Common myeloid progenitor, CD34-positive (primary cell): ENCODE results near the gene PLCH1.

Experiments
- CTCF ChIA-PET: fragments of 350-600 bp; sonication (Branson Sonifier 250); formaldehyde crosslinking; loops from one replicate; lab custom pipeline; 2021; ENCODE audit warnings: antibody characterized with exemption; lab: Charles Lee
- POLR2A ChIA-PET: fragments of 350-600 bp; sonication (Branson Sonifier 250); formaldehyde crosslinking; loops from one replicate; lab custom pipeline; 2021; ENCODE audit warnings: antibody characterized with exemption; lab: Charles Lee
- DNase-seq, 3 donors: peaks; one replicate each; pipeline versions ENCODE4 v3.0.0 to v3.0.0-alpha.2; 2013
- H3K27ac ChIP-seq, 2 experiments: 1 replicate in 1 of 2; 2 replicates in 1 of 2; pipeline ENCODE4 v1.7.0; 2013; ENCODE audit warnings: inconsistent platforms in 2 of 2, low read length in 2 of 2, mild to moderate bottlenecking in 2 of 2, low read depth in 1 of 2, moderate library complexity in 1 of 2; ENCODE audit not compliant: severe bottlenecking in 2 of 2, insufficient read depth in 1 of 2, poor library complexity in 1 of 2
- H3K27me3 ChIP-seq, 5 experiments: replicated peaks in 2 of 5; 1 replicate in 3 of 5; 2 replicates in 2 of 5; pipeline versions ENCODE4 v1.6.1 to v1.7.0; 2013; ENCODE audit warnings: low read length in 4 of 5, mild to moderate bottlenecking in 2 of 5, moderate library complexity in 2 of 5, inconsistent platforms in 1 of 5; ENCODE audit not compliant: insufficient read depth in 5 of 5, control insufficient read depth in 4 of 5
- H3K36me3 ChIP-seq, 4 experiments: 1 replicate in 2 of 4; 2 replicates in 2 of 4; pipeline versions ENCODE4 v1.6.1 to v1.7.0; 2013; ENCODE audit warnings: low read length in 3 of 4, control low read depth in 1 of 4, mild to moderate bottlenecking in 1 of 4; ENCODE audit not compliant: control insufficient read depth in 4 of 4, insufficient read depth in 4 of 4
- H3K4me1 ChIP-seq, 4 experiments: 1 replicate in 3 of 4; 2 replicates in 1 of 4; pipeline versions ENCODE4 v1.6.1 to v1.7.1; 2013; ENCODE audit warnings: low read length in 3 of 4, mild to moderate bottlenecking in 3 of 4, control low read depth in 1 of 4, inconsistent platforms in 1 of 4, moderate library complexity in 1 of 4; ENCODE audit not compliant: control insufficient read depth in 4 of 4, insufficient read depth in 4 of 4; ENCODE audit errors: control extremely low read depth in 1 of 4
- H3K4me3 ChIP-seq, 7 experiments: 1 replicate in 4 of 7; 2 replicates in 3 of 7; pipeline versions ENCODE4 v1.5.1 to v1.7.0; 2013; ENCODE audit warnings: mild to moderate bottlenecking in 7 of 7, low read length in 6 of 7, moderate library complexity in 6 of 7, inconsistent platforms in 2 of 7, low read depth in 2 of 7, control low read depth in 1 of 7; ENCODE audit not compliant: insufficient read depth in 4 of 7, control insufficient read depth in 1 of 7; ENCODE audit errors: extremely low read depth in 1 of 7
- H3K9me3 ChIP-seq, 5 experiments: 1 replicate in 4 of 5; 2 replicates in 1 of 5; pipeline versions ENCODE4 v1.6.1 to v1.7.1; 2013; ENCODE audit warnings: low read length in 4 of 5, mild to moderate bottlenecking in 2 of 5, inconsistent platforms in 1 of 5, low read depth in 1 of 5, moderate library complexity in 1 of 5; ENCODE audit not compliant: control insufficient read depth in 4 of 5, insufficient read depth in 2 of 5; ENCODE audit errors: control extremely low read depth in 1 of 5
- WGBS: methylation state at CpG from one replicate; pipeline ENCODE4 v1.1.5; 2013; ENCODE audit not compliant: insufficient coverage; 5-methylcytosine and 5-hydroxymethylcytosine counted together

Gene PLCH1

GRCh38 chr3:155356594-155357370 is 388.1 kb downstream of the PLCH1 start:
- no peaks in the 10 kb centered on the region for H3K27me3 ChIP-seq
- ChIA-PET POLR2A (no interaction called here), CTCF (interaction anchor here (0.8 to 3.4 kb wide), 9 partner anchors 9 to 351 kb away, joined by 3 to 27 read pairs (median 3); no protein-coding TSS in a partner anchor)
- no peak overlapping the region for H3K27ac ChIP-seq
- no peaks in the 10 kb centered on the region for H3K36me3 ChIP-seq
- H3K4me1 ChIP-seq = peaks cover 0 to 5% (median 1%) of the 10 kb centered on the region in 4 experiments
- no peak overlapping the region for H3K4me3 ChIP-seq
- WGBS = 83% methylated on average over 5 of the region's 7 CpGs
- peaks cover 0 to 2% (median 0%) of the 10 kb centered on the region in 5 experiments for H3K9me3 ChIP-seq
- DNase-seq = peak; percentile 36 to 42 (median 38)

DNA sequence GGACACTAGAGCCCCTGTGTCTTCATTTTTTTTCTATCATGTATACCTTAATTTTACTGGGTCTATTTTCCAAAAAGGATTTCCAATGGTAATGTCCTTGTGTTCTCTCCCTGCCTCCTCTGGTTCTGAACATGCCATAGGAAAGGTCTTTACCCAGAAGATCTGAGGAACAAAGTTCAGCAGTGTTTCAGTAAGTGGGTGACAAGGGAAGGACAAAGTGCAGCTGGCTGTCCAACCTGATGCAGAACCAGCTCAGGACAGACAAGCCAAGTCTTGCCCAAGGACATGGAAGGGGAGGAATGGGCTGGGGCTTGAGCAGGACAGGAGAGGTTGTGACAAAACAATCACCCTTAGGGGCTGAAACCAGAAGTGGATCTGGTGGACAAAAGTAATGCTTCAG is 390.2 kb downstream of the PLCH1 start:
- H3K27ac ChIP-seq = no peak overlapping the region
- no peaks in the 10 kb centered on the region for H3K9me3 ChIP-seq
- CTCF ChIA-PET = interaction anchor here (1.6 to 8.0 kb wide), 3 partner anchors 28 to 350 kb away, joined by 6 to 109 read pairs (median 11); no protein-coding TSS in a partner anchor
- POLR2A ChIA-PET = no interaction called here
- H3K27me3 ChIP-seq = no peaks in the 10 kb centered on the region
- no peak for DNase-seq
- H3K36me3 ChIP-seq = no peaks in the 10 kb centered on the region
- H3K4me1 ChIP-seq = peaks cover 0 to 5% (median 1%) of the 10 kb centered on the region in 4 experiments
- no peak overlapping the region for H3K4me3 ChIP-seq

DNA sequence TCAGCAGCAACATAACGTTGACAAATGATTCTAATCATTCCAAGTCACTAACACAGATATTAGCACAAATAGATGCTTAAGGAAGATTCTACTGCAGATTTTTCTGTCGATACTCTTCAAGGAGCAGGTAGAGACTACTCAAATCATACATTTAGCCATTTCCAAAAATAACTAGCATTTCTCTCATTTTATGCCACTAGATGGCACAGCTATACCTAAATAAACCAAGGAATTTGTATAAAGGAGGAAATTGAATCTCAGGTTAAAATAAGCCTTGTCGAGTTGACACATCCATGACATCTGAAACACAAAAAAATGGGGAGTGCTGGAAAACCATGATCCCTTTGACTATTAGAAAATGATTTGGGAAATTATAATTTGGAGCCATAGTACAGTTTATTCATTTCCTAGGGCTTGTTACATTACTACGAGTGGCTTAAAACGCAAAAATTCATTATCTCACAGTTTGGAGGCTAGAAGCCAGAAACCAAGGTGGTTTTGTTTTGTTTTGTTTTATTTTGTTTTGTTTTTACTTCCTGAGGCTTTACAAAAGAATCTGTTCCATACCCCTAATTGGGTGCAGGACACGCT is 391.9 kb downstream of the PLCH1 start:
- peaks cover 0 to 5% (median 1%) of the 10 kb centered on the region in 4 experiments for H3K4me1 ChIP-seq
- H3K27me3 ChIP-seq = no peaks in the 10 kb centered on the region
- H3K4me3 ChIP-seq = no peak overlapping the region
- H3K9me3 ChIP-seq = no peaks in the 10 kb centered on the region
- peak; percentile 59 to 74 (median 65) for DNase-seq
- WGBS = 60% methylated on average over 2 of the region's 6 CpGs
- ChIA-PET CTCF (interaction anchor here (0.6 to 8.0 kb wide), 10 partner anchors 9 to 453 kb away, joined by 3 to 109 read pairs (median 4); partner anchors contain the start of gene C3orf33), POLR2A (no interaction called here)
- H3K27ac ChIP-seq = no peak overlapping the region
- no peaks in the 10 kb centered on the region for H3K36me3 ChIP-seq

DNA sequence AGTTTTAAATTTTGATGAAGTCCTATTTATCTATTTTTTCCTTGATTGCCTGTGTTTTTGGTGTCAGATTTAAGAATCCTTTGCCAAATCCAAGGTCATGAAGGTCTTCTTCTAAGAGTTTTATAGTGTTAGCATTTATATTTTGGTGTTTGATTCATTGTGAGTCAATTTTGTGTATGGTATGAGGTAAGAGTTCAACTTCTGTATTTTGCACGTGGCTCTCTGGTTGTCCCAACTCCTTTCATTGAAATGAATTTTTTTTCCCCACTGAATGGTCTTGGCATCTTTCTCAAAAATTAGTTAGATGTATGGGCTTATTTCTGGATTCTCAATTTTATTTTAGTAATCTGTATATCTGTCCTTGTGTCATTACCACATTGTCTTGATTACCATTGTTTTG is 394.3 kb downstream of the PLCH1 start:
- Histone ChIP-seq H3K27me3 (no peaks in the 10 kb centered on the region), H3K4me1 (peaks cover 0 to 5% (median 1%) of the 10 kb centered on the region in 4 experiments), H3K27ac (no peak overlapping the region), H3K36me3 (no peaks in the 10 kb centered on the region), H3K4me3 (no peak overlapping the region), H3K9me3 (no peaks in the 10 kb centered on the region)
- WGBS = 80% methylated on average over 1 of the region's 1 CpG
- ChIA-PET CTCF (interaction anchor here (8.0 kb wide), 1 partner anchor 354 kb away, joined by 109 read pairs; no protein-coding TSS in a partner anchor), POLR2A (no interaction called here)
- DNase-seq = no peak

DNA sequence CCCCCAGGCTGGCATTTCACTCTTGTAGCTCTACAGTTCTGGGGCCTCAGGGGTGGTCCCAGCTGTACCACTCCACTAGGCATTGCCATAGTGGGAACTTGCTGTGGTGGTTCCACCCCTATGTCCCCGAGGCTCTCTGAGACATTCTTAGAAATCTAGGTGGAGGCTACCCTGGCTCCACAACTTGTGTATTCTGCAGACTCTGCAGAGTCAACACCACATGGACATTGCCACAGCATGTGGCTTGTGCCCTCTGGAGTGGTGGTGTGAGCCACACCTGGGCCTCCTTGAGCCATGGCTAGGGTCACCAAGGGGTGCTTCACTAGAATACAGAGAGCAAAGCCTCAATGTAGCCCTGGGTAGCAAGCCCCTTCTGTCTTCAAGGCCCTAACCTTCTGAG is 397.0 kb downstream of the PLCH1 start:
- ChIA-PET POLR2A (no interaction called here), CTCF (interaction anchor here (8.0 kb wide), 1 partner anchor 357 kb away, joined by 109 read pairs; no protein-coding TSS in a partner anchor)
- no peaks in the 10 kb centered on the region for H3K36me3 ChIP-seq
- WGBS = no CpG with 5 or more reads among the region's 1 CpG
- H3K27ac ChIP-seq = no peak overlapping the region
- no peaks in the 10 kb centered on the region for H3K9me3 ChIP-seq
- peaks cover 0 to 4% (median 1%) of the 10 kb centered on the region in 4 experiments for H3K4me1 ChIP-seq
- no peaks in the 10 kb centered on the region for H3K27me3 ChIP-seq
- DNase-seq = no peak
- H3K4me3 ChIP-seq = no peak overlapping the region

DNA sequence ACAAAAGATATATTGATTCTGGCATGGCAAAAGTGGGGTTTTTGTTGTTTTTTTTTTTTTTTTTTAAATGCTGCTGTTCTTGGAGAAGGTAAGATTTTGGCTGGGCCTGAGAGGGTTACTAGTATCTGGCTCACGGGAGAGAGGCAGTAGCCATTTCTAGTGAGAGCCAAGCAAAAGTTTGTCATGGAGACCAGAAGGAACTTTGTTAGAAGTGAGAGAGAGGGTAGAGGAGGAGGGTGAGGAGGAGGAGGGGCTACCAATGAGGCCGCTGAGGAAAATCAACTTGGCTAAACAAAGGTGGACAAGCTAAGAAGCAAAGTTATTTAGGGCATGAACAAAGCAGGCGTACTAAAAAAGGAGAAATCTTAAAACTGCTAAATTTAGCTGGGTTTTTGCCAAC is 402.5 kb downstream of the PLCH1 start:
- CTCF ChIA-PET = interaction anchor here (0.6 to 1.6 kb wide), 3 partner anchors 15 to 360 kb away, joined by 3 to 4 read pairs (median 4); no protein-coding TSS in a partner anchor
- peaks cover 0 to 2% (median 0%) of the 10 kb centered on the region in 5 experiments for H3K9me3 ChIP-seq
- no peak overlapping the region for H3K27ac ChIP-seq
- no peaks in the 10 kb centered on the region for H3K36me3 ChIP-seq
- no peaks in the 10 kb centered on the region for H3K27me3 ChIP-seq
- H3K4me3 ChIP-seq = no peak overlapping the region
- H3K4me1 ChIP-seq = peaks cover 0 to 15% (median 6%) of the 10 kb centered on the region in 4 experiments
- POLR2A ChIA-PET = no interaction called here
- no peak for DNase-seq
- 96% methylated on average over 3 of the region's 3 CpGs for WGBS

- CTCF ChIA-PET = interaction anchor here (1.4 to 1.5 kb wide), 3 partner anchors 13 to 467 kb away, joined by 3 to 5 read pairs (median 4); partner anchors contain the start of gene C3orf33
- POLR2A ChIA-PET = no interaction called here
- DNase-seq = peak in 2 of 3 donors; percentile 25 to 40
These were observed 405.8 kb downstream of the PLCH1 start for GRCh38 chr3:155339052-155339451.

More at GRCh38 chr3:155339052-155339451, 405.8 kb downstream of the PLCH1 start:
- H3K4me1 ChIP-seq = peaks cover 21 to 43% (median 32%) of the 10 kb centered on the region in 4 experiments
- H3K4me3 ChIP-seq = no peak overlapping the region
- no peaks in the 10 kb centered on the region for H3K27me3 ChIP-seq
- no peaks in the 10 kb centered on the region for H3K36me3 ChIP-seq
- H3K9me3 ChIP-seq = peaks cover 0 to 2% (median 0%) of the 10 kb centered on the region in 5 experiments
- no peak overlapping the region for H3K27ac ChIP-seq
